GM23338 (cell line): ENCODE results near the gene ANKRD17. TPM values are rescaled to one million over a fixed set of nuclear protein-coding genes. Genes with fewer than 3 reads are reported as not detected.

Experiments
- ATAC-seq: fragments of 200-7000 bp; cut with Tn5 transposase; 3 replicates; pipeline ENCODE4 v1.9.1; 2020
- DNase-seq: peaks from one replicate; pipeline ENCODE4 v3.0.0-alpha.2; 2015; ENCODE audit warnings: low spot score
- H2AFZ ChIP-seq: fragments of 200-600 bp; sonication (generic); 2 replicates; pipeline ENCODE4 v1.8.0; 2016; ENCODE audit warnings: antibody characterized with exemption, mild to moderate bottlenecking, moderate library complexity
- H3F3A ChIP-seq: fragments of 200-600 bp; sonication (generic); replicated peaks from 2 replicates; pipeline ENCODE4 v1.8.0; 2017; ENCODE audit warnings: antibody characterized with exemption, mixed run types, low read depth
- H3K27ac ChIP-seq: fragments of 200-600 bp; sonication (generic); 2 replicates; pipeline ENCODE4 v1.6.1; 2016; ENCODE audit warnings: low read depth
- H3K27me3 ChIP-seq: fragments of 200-600 bp; sonication (generic); 2 replicates; pipeline ENCODE4 v1.8.0; 2016; ENCODE audit warnings: mild to moderate bottlenecking, mixed run types, moderate library complexity; ENCODE audit not compliant: insufficient read depth
- H3K36me3 ChIP-seq: fragments of 200-600 bp; sonication (generic); 2 replicates; pipeline ENCODE4 v1.8.0; 2016; ENCODE audit warnings: mild to moderate bottlenecking; ENCODE audit not compliant: insufficient read depth
- H3K4me1 ChIP-seq: fragments of 200-600 bp; sonication (generic); 2 replicates; pipeline ENCODE4 v1.8.0; 2016; ENCODE audit warnings: mild to moderate bottlenecking, moderate library complexity; ENCODE audit not compliant: insufficient read depth
- H3K4me2 ChIP-seq: fragments of 200-600 bp; sonication (generic); 2 replicates; pipeline ENCODE4 v1.7.1; 2017; ENCODE audit warnings: mixed run types
- H3K4me3 ChIP-seq: fragments of 200-600 bp; sonication (generic); 2 replicates; pipeline ENCODE4 v1.6.1; 2016; ENCODE audit warnings: mixed run types
- H3K79me2 ChIP-seq: fragments of 200-600 bp; sonication (generic); replicated peaks from 2 replicates; pipeline ENCODE4 v1.8.0; 2017; ENCODE audit warnings: mild to moderate bottlenecking; ENCODE audit not compliant: insufficient read depth
- H3K9me2 ChIP-seq: fragments of 200-600 bp; sonication (generic); 2 replicates; pipeline ENCODE4 v1.8.0; 2017; ENCODE audit not compliant: insufficient read depth
- H4K20me1 ChIP-seq: fragments of 200-600 bp; sonication (generic); replicated peaks from 2 replicates; pipeline ENCODE4 v1.8.0; 2017; ENCODE audit warnings: mild to moderate bottlenecking; ENCODE audit not compliant: insufficient read depth
- H3K27ac Mint-ChIP-seq: 2 replicates; pipeline ENCODE4 v1.8.0; 2020; ENCODE audit warnings: inconsistent platforms, mild to moderate bottlenecking, moderate library complexity, mixed read lengths
- H3K27me3 Mint-ChIP-seq: 3 replicates; pipeline ENCODE4 v1.8.0; 2022; ENCODE audit warnings: low read depth, mild to moderate bottlenecking, moderate library complexity, mixed read lengths, inconsistent platforms; ENCODE audit not compliant: insufficient read depth, poor library complexity
- H3K36me3 Mint-ChIP-seq: 3 replicates; pipeline ENCODE4 v1.8.0; 2021; ENCODE audit warnings: low read depth, mild to moderate bottlenecking, inconsistent platforms, moderate library complexity, mixed read lengths
- H3K4me1 Mint-ChIP-seq: 3 replicates; pipeline ENCODE4 v1.8.0; 2020; ENCODE audit warnings: mild to moderate bottlenecking, inconsistent platforms, mixed read lengths
- H3K4me3 Mint-ChIP-seq: 3 replicates; pipeline ENCODE4 v1.8.0; 2021; ENCODE audit warnings: moderate library complexity, mild to moderate bottlenecking, inconsistent platforms, mixed read lengths
- H3K9me3 Mint-ChIP-seq: 3 replicates; pipeline ENCODE4 v1.8.0; 2020; ENCODE audit warnings: moderate library complexity, mild to moderate bottlenecking, inconsistent platforms, mixed read lengths
- CREB1 ChIP-seq: fragments of 250-450 bp; sonication (Bioruptor Pico); IDR thresholded peaks from 2 replicates; pipeline ENCODE4 v1.5.0; 2020; ENCODE audit warnings: low read depth, mild to moderate bottlenecking, moderate library complexity
- EZH2phosphoT487 ChIP-seq: fragments of 200-600 bp; sonication (generic); IDR thresholded peaks from one replicate; pipeline ENCODE4 v1.8.1; 2018; ENCODE audit warnings: antibody characterized with exemption; ENCODE audit not compliant: unreplicated experiment
- JUNB ChIP-seq: IDR thresholded peaks from one replicate; pipeline ENCODE4 v1.6.1; 2016; ENCODE audit warnings: antibody characterized with exemption; ENCODE audit not compliant: unreplicated experiment
- NANOG ChIP-seq: IDR thresholded peaks from 2 replicates; pipeline ENCODE4 v1.6.1; 2016; ENCODE audit warnings: antibody characterized with exemption, borderline replicate concordance
- POLR2AphosphoS5 ChIP-seq: IDR thresholded peaks from 2 replicates; pipeline ENCODE4 v1.6.1; 2016; ENCODE audit warnings: antibody characterized with exemption, low read depth
- REST ChIP-seq: IDR thresholded peaks from one replicate; pipeline ENCODE4 v1.6.1; 2018; ENCODE audit warnings: antibody characterized with exemption; ENCODE audit not compliant: unreplicated experiment
- STAT1 ChIP-seq: IDR thresholded peaks from one replicate; pipeline ENCODE4 v1.6.1; 2016; ENCODE audit warnings: antibody characterized with exemption; ENCODE audit not compliant: unreplicated experiment
- ZNF114 ChIP-seq: fragments of 250-450 bp; sonication (Bioruptor Pico); IDR thresholded peaks from 2 replicates; pipeline ENCODE4 v1.5.0; 2020; ENCODE audit warnings: mild to moderate bottlenecking, moderate library complexity
- ZNF462 ChIP-seq: fragments of 250-450 bp; sonication (Bioruptor Pico); IDR thresholded peaks from 2 replicates; pipeline ENCODE4 v1.5.0; 2020; ENCODE audit warnings: mild to moderate bottlenecking, moderate library complexity
- polyA plus RNA-seq: library from polyadenylated mRNA; unstranded; fragments of >200 nt; fragmentation: Nextera tagmentation; extraction: Ambion mirVana; gene quantifications from 2 replicates; pipeline ENCODE4 v1.2.1, GENCODE V29; 2016
- total RNA-seq: library from RNA; depleted of rRNA; stranded (reverse); fragments of >200 nt; shearing (Covaris generic); gene quantifications from 2 replicates; pipeline ENCODE4 v1.2.3, GENCODE V29; 2014

ANKRD17 gene
- total and polyA plus RNA-seq, 2 experiments from 2014 or later, result 41.9 to 85.3 TPM

- TF ChIP-seq ZNF462 (CRISPR knock-in tag) (no peak), NANOG (no peak), STAT1 (no peak), CREB1 (CRISPR knock-in tag) (no peak), ZNF114 (CRISPR knock-in tag) (no peak), POLR2AphosphoS5 (no peak)
Measured at GRCh38 chr4:73142995-73143547, 115.5 kb downstream of the ANKRD17 start (continued).

GRCh38 chr4:73139991-73140390 is 118.6 kb downstream of the ANKRD17 start:
- H3K4me1 Mint-ChIP-seq, result no peaks in the 10 kb centered on the region
- TF ChIP-seq JUNB, result no peak
- TF ChIP-seq REST, result no peak
- TF ChIP-seq EZH2phosphoT487, result no peak
- no peaks in the 10 kb centered on the region for H3K27me3 ChIP-seq
- no peak overlapping the region for H2AFZ ChIP-seq
- no peaks in the 10 kb centered on the region for H3K4me1 ChIP-seq
- peaks cover 17% of the 10 kb centered on the region for H3K79me2 ChIP-seq
- no peak overlapping the region for H3K4me3 ChIP-seq
- ATAC-seq, result no peak
- H3K4me3 Mint-ChIP-seq, result no peak overlapping the region
- 0 out of 2 replicates have a peak overlapping the region, but pooled peaks have one; percentile 10 for H3K27ac Mint-ChIP-seq
- no peaks in the 10 kb centered on the region for H3K9me2 ChIP-seq
- H3K27ac ChIP-seq, result no peak overlapping the region
- H4K20me1 ChIP-seq, result peaks cover 8% of the 10 kb centered on the region
- peaks cover 67% of the 10 kb centered on the region for H3K36me3 Mint-ChIP-seq
- no peak overlapping the region for H3K4me2 ChIP-seq
- no peak for DNase-seq
- no peaks in the 10 kb centered on the region for H3F3A ChIP-seq
- no peaks in the 10 kb centered on the region for H3K27me3 Mint-ChIP-seq
- H3K36me3 ChIP-seq, result peaks cover 62% of the 10 kb centered on the region
- no peaks in the 10 kb centered on the region; the same call in 2 of the 3 replicates for H3K9me3 Mint-ChIP-seq
